Measurements from ENCODE around the gene ATG9B.
"Not testable (repeated sequence)": the region's sequence is repeated elsewhere in the genome, so short reads cannot be mapped to it uniquely, and the experiment has no call there.

ATG9B gene

DNA sequence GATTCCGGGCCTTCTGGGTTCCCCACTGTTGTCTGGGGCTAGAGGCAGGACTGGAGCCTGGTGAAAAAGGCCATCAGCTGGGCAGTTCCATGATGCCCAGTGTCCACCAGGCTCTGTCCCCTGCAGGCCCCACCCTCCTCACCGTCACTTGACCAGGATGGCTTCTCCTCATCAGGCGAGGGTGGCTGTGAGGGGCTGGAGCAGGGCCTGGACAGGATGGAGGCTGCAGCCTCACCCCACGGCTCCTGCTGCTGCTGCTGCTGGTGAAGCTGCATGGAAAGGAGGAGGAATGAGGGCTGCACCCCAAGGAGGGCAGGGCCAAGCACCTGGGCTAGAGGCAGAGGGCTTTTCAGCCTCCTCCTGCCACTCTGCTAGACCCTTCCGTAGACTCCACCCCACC lies 8.3 kb downstream of the ATG9B start:
- no peak for DNase-seq

DNA sequence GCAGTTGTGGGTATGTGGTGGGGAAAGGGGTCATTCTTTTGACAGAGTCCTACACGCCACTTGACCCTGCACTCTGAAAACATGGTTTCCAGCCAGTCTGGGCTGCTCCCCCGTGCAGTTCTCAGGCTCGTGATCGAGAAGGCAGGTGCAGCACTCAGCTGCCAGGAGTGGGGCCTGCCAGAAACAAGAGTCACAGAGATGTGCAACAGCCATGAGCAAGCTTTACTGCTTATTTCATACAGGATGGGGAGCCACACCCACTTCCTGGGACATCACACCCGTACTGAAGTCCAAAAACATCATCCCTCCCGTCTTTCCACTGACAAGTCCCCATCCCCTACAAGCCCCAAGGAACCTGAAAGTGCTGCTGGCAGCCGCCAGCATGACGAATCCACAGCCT lies 9.3 kb downstream of the ATG9B start:
- DNase-seq: peak in 1 of 2 donors; percentile 46

DNA sequence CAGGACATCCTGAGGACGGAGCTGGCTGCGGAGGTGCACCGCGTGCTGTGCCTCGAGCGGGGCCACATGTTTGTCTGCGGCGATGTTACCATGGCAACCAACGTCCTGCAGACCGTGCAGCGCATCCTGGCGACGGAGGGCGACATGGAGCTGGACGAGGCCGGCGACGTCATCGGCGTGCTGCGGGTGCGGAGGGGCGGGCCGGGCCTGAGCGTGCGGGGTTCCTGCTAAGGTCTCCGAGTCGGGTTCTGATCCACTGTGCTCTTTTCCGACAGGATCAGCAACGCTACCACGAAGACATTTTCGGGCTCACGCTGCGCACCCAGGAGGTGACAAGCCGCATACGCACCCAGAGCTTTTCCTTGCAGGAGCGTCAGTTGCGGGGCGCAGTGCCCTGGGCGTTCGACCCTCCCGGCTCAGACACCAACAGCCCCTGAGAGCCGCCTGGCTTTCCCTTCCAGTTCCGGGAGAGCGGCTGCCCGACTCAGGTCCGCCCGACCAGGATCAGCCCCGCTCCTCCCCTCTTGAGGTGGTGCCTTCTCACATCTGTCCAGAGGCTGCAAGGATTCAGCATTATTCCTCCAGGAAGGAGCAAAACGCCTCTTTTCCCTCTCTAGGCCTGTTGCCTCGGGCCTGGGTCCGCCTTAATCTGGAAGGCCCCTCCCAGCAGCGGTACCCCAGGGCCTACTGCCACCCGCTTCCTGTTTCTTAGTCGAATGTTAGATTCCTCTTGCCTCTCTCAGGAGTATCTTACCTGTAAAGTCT lies 10.4 kb downstream of the ATG9B start:
- DNase-seq: peak; percentile 95 to 96

DNA sequence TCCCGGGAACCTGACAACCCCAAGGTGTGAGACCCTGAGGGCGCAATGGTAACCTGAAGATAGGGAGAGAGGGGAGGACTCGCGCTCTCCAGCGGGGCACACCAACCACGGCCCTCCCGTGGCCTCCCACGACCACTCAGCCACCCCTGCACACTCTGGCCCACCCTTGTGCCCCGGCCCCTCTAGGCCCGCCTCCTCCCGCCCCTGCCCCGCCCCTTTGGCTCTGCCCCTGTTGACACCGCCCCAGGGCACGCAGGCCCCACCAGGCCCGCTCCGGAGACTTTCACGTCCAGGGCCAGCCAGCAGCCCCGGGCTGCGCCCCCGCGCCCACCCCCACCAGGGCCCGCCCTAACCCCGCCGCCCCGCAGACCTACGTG lies 10.9 kb downstream of the ATG9B start:
- DNase-seq: no peak

DNA sequence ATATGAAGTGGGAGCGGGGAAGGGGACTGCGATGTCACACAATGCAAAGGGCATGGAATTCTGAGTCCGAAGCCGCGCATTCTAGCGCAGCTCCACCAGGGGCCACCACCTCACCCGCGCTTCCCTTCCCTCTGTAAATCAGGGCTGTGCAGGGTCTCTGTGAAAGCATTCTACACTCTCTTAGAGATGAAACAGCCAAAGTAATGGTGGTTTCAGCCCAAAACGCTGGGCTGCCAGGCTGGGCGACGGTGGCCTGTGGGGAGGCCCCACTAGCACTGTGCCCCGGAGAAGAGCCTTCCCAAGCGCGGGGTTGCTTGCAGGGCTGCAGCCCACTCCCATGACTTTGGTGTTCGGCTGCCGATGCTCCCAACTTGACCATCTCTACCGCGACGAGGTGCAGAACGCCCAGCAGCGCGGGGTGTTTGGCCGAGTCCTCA lies 11.4 kb downstream of the ATG9B start:
- no peak for DNase-seq

DNA sequence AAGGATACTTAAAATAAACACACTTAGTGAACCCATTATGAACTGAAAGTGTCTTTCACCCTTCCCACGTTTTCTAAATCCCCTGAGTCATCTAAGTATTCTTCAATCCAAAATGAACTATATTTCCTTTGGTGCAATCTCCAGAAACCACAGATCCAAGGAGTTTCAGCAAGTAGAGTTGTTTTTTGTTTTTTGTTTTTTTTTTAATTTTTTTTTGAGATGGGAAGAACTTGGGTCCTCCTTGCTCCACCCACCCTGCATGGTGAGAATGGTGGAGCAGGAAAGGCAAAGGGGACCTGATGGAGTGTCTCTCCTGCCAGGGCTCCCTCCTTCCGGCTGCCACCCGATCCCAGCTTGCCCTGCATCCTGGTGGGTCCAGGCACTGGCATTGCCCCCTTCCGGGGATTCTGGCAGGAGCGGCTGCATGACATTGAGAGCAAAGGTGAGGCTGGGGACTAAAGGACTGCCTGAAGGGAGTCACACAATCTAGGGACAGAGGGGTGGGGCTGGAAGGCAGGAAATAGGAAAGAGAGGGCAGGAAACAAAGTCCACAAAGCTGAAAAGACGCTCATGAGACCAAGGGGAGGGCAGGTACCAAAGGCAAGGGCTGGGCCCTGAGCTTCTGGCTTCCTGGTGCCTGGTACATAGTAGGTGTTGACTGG lies 12.1 kb downstream of the ATG9B start:
- DNase-seq: no peak

DNA sequence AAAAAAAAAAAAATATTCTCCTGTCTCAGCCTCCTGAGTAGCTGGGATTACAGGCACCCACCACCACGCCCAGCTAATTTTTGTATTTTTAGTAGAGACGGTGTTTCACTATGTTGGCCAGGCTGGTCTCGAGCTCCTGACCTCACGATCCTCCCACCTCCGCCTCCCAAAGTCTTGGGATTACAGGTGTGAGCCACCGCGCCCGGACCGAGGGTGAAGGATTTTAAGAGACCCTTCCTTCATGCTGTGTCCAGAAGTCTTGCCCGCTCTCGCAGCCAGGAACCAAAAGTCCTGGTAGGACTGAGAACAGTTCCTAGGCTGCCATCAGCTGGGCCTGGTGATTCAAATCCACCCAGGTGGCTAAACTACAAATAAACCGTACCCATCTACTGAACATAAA lies 12.7 kb downstream of the ATG9B start:
- DNase-seq: not testable (repeated sequence)

DNA sequence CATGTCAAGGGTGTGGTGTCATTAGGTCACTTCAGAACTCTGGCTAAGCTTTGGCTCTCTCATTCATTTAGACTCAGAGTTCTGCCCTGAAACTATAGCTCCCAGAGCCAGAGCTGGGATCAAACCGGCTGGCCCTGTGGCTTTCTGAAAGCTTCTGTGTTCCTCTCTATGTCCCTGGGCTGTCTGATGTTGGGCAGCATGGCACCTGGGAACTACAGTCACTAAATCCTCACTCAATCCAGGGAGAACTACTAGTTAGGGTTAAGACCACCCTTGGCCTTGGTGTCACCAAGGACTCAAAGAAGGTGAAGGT lies 13.2 kb downstream of the ATG9B start:
- DNase-seq: peak in 1 of 2 donors; percentile 52

DNA sequence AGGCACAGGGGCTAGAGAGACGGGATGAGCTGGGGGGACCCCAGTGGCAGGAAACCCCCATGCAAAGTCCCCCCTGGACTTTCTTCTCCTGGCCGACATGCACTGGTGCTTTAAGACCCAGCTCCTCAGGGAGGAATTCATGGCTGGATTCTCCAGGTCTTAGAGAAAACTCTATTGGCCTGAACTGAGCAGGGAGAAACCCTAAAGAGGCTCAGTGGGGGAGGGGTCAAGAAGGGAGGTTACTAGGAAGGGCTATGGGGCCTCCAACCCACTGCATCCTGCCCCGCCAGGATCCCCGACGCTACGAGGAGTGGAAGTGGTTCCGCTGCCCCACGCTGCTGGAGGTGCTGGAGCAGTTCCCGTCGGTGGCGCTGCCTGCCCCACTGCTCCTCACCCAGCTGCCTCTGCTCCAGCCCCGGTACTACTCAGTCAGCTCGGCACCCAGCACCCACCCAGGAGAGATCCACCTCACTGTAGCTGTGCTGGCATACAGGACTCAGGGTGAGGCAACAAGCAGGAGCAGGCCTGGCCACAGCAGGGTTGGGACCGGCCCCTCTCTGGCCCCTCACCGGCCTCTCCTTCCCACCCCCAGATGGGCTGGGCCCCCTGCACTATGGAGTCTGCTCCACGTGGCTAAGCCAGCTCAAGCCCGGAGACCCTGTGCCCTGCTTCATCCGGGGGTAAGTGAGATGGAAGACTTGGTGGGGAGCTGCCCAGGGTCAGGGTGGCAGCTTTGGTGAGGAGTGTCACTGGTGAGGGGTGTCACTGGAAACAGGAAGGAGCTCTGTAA lies 13.8 kb downstream of the ATG9B start:
- DNase-seq: peak in 1 of 2 donors; percentile 55

DNA sequence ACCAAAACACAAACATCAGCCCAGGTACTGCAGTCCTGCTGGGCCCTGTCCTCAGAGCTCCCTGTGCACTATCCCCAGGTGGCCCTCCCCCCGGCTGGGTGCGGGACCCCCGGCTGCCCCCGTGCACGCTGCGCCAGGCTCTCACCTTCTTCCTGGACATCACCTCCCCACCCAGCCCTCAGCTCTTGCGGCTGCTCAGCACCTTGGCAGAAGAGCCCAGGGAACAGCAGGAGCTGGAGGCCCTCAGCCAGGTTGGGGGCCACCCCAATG lies 14.3 kb downstream of the ATG9B start:
- no peak for DNase-seq

DNA sequence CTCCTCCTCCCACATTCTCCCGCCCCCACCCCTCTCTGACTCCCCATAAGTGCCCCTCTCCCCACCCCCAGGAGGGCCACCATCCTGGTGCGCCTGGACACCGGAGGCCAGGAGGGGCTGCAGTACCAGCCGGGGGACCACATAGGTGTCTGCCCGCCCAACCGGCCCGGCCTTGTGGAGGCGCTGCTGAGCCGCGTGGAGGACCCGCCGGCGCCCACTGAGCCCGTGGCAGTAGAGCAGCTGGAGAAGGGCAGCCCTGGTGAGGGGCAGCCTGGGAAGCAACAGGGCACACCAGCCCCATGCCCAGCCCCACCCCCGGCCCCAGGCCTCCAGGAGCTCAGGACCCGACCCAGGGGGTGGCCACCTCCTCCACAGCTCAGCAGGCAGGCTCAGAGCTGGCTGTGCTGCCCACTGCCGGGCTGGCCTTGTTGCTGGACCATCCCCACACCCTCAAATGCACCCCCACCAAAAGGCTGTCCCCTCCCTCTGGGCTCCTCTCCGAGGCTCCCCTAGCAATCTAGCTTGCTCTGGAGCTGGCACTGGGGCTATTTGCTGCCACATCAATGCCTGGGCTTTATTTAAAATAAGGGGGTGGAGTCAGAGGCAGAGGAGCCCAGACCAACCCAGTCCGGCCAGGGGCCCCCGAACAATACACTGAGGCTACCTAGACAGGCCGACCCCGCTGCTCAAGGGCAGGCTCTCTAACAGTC lies 14.8 kb downstream of the ATG9B start:
- DNase-seq: no peak

DNA sequence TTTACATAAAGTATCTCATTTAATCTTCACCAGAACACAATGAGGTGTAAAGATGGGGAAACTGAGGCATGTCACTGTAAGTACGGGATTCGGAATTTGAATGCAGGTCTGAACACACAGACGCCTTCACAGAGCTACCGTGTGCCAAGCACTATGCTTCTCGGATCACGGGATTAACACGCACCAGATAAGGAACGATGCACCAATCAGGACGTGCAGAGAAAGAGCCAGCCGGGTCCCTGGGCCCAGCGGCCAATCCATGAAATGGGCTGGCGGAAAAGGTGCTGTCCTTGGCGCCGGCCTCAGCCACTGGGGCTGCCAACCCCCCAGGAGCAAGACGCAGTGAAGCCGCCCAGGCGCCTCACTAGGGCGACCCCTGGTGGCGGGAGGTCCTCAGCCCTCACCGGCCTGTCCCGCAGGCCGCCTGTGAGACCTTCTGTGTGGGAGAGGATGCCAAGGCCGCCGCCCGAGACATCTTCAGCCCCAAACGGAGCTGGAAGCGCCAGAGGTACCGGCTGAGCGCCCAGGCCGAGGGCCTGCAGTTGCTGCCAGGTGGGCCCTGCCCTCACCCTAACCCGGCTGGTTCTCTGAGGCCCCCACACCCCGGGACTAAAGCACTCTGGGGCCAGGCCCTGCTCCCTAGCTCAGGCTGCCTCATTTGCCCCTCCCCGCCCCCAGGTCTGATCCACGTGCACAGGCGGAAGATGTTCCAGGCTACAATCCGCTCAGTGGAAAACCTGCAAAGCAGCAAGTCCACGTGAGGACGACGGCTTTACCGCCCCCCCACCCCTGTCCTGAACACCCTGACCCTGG lies 15.6 kb downstream of the ATG9B start:
- peak; percentile 73 to 89 for DNase-seq

DNA sequence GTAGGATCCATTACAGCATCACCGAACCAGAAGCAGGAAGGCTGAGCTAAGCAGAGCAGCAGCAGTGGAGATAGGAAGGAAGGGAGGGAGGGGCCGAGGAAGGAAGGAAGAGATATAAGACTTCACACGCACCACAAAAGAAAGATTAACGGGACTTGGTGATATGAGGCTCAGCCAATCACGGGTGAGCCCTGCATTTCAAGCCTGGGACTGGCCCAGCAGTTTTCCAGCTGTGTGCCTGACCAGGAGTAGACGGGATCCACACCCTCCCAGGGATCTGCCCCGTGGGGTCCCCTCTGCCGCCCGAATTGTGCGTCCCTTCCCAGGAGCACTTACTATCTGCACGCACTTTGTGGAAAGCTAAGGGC lies 16.2 kb downstream of the ATG9B start:
- DNase-seq: peak in 1 of 2 donors; percentile 65

DNA sequence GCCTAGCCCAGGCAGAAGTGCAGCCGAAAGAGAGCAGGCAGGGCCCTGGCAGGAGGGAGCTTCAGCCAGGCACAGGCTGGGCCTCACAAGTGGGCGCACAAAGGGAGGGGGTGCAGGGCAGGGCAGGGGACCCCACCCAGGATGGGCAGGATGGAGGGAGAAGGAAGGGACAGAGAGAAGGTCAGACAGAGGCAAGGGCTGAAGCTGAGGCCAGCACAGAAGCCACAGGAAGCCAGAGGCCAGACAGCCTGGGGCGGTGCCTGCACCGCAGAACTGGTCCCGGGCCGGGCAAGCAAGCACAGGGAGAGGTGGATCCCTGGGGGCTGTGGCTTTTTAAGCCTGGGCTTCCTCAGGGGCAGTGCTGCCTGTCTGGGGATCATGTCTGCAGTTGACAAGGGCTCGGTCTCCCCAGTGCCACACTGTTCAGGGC lies 16.8 kb downstream of the ATG9B start:
- no peak for DNase-seq

DNA sequence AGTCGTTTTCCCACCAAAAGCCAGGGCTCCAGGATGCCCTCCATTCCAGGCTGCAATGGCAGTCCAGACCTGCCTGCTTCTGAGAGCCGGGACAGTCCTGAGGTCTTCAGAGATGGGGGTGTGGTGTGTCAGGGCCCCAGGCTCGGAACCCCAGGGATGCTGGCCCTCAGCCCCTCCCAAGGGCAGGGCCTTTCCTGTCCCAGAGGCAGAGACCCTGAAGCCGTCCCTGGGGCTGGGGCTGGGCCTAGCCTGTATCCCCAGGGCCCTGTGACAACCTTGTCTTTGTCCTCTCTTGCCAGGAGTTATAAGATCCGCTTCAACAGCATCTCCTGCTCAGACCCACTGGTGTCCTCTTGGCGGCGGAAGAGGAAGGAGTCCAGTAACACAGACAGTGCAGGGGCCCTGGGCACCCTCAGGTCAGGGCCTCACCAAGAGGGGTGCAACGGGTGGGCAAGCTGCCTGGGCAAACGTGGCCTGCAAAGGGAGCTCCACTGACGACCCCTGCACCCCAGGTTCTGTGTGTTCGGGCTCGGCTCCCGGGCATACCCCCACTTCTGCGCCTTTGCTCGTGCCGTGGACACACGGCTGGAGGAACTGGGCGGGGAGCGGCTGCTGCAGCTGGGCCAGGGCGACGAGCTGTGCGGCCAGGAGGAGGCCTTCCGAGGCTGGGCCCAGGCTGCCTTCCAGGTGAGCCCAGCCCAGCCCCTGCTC lies 17.5 kb downstream of the ATG9B start:
- DNase-seq: no peak

DNA sequence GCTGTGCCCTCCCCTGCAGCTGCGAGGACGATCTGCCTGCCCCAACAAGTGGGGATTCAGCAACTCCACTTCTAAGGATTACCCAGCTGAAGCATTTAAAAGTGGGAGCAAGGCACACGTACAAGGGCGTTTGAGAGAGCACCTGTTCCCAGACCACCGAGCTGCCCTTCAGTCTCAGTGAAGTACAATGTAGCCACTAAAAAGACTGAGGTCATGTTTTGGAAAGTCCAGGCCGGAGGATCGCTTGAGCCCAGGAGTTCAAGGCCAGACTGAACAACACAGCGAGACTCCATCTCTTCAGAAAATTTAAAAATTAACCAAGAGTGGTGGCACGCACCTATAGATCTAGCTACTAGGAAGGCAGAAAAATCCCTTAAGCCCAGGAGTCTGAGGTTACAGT lies 18.7 kb downstream of the ATG9B start:
- no peak for DNase-seq

DNA sequence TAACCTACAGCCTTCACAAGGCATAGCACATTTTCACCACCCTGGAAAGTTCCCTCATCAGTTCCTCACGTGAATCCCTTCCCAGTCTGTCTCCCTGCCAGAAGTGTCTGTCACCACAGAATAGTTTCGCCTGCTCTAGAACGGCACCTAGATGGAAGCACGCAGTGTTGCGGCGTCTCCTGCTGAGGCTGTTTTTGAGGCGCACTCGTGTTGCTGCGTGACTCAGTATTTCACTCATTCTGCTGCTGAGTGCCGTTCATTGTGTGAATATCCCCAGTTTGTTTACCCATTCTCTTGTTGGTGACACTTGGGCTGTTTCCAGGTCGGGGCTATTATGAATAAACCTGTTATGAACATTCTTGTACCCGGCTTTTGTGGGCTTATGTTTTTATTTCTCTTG lies 20.7 kb downstream of the ATG9B start:
- DNase-seq: no peak

DNA sequence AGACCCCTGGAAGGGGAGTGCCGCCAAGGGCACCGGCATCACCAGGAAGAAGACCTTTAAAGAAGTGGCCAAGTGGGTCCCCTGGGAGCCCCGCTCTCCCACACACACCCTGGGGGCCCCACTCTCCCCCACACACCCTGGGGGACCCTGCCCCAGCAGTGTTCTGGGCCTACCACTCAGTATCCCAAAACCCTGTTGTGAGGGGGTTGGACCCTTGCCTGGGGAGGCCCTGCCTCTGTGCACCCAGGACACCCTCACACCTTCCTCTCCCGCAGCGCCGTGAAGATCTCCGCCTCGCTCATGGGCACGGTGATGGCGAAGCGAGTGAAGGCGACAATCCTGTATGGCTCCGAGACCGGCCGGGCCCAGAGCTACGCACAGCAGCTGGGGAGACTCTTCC lies 22.7 kb downstream of the ATG9B start:
- DNase-seq: no peak

DNA sequence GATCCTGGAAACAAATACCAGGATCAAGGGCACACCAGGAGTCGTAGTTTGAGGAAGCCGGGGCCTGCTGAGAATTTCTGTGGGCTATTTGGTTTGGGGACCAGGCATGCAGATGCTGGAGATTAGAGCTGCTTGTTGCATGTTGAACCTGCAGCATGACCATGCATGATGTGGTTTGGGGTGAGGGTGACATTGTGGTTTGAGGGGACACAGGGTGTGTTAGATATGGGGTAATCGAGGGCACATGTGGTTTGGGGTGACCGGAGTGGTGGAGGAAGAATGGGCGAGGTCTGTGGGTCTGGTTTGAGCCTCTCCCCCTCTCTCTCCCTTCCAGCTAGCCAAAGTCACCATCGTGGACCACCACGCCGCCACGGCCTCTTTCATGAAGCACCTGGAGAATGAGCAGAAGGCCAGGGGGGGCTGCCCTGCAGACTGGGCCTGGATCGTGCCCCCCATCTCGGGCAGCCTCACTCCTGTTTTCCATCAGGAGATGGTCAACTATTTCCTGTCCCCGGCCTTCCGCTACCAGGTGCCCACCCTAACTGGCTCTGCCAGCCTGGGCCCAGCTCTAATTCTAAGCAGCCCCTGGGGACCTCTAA lies 23.3 kb downstream of the ATG9B start:
- DNase-seq: no peak

DNA sequence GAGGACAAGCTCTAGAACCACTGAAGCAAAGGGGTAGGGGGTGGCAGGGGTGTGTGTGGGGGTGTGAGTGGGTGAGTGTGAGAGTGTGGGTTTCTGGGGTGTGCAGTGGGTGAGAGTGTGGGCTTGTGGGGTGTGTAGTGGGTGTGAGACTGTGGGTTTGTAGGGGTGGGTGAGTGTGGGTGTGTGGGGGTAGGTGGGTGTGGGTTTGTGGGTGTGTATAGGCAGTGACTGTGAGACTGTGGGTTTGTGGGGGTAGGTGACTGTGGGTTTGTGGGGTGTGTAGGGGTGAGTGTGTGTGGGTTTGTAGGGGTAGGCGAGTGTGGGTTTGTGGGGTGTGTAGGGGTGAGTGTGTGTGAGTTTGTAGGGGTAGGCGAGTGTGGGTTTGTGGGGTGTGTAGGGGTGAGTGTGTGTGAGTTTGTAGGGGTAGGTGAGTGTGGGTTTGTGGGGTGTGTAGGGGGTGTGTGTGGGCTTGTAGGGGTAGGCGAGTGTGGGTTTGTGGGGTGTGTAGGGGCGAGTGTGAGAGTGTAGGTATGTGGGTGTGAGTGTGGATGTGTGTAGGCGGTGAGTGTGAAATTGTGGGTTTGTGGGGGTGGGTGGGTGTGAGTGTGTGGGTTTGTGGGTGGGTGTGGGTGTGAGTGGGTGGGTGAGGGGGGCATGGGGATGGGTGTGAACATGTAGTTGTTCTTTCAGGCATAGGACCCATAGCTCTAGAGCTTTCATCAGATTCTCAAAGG lies 24.6 kb downstream of the ATG9B start:
- peak; percentile 40 to 53 for DNase-seq

DNA sequence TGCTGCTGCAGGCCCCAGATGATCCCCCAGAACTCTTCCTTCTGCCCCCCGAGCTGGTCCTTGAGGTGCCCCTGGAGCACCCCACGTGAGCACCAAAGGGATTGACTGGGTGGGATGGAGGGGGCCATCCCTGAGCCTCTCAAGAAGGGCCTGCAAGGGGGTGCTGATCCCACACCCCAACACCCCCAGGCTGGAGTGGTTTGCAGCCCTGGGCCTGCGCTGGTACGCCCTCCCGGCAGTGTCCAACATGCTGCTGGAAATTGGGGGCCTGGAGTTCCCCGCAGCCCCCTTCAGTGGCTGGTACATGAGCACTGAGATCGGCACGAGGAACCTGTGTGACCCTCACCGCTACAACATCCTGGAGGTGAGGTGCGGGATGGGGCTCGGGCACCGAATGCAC lies 25.3 kb downstream of the ATG9B start:
- DNase-seq: no peak
